Measurements from ENCODE around the gene ASXL2. TPM values are rescaled to one million over a fixed set of nuclear protein-coding genes. Genes with fewer than 3 reads are reported as not detected.

Gene ASXL2
- total and polyA plus RNA-seq, 2 of the 13 experiments (the other 11 are each of a cell fraction or from before 2014, with no cell fraction given): 12.1 to 19.2 TPM

DNA sequence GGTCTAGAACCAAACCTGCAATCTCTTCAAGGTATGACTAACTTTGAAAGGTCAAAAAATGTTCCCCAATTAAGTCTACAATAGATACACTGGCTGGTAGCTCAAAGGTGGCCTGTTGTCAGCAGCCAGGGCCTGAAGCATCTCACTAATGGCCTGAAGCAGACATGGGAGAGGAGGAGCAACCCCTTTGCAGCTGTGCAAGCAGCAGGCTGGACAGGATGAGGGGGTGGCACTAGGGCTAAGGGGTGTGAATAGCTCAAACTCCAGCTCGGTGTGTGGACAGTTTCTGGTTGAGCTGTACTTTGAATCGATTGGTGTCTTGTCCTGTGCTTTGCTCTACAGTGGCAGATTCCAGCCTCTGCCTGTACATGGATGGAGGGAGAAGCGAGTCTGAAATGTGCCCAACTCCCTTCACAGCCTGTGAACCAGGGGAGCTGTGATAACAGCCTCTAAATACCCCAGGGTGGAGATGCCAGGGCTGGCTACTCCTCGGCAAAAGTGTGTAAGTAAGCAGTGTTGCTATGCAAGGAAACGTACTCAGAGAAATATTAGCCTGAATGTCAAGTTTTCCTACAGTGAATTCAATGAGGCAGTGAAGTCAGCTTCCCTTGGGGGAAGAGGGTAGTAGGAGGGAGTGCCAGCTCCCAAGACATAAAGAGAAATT, 170.2 kb downstream of the ASXL2 start (continued):
- TF ChIP-seq, protein P1, sequence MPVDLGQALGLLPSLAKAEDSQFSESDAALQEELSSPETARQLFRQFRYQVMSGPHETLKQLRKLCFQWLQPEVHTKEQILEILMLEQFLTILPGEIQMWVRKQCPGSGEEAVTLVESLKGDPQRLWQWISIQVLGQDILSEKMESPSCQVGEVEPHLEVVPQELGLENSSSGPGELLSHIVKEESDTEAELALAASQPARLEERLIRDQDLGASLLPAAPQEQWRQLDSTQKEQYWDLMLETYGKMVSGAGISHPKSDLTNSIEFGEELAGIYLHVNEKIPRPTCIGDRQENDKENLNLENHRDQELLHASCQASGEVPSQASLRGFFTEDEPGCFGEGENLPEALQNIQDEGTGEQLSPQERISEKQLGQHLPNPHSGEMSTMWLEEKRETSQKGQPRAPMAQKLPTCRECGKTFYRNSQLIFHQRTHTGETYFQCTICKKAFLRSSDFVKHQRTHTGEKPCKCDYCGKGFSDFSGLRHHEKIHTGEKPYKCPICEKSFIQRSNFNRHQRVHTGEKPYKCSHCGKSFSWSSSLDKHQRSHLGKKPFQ (CRISPR knock-in tag; IDR thresholded peaks at IDR 0.05; ENCODE audit: insufficient replicate concordance): peak; percentile 99
- peak; percentile 71; the same call in 1 of the 2 replicates for TF ChIP-seq MTA1 (CRISPR knock-in tag; IDR thresholded peaks at IDR 0.05; ENCODE audit: borderline replicate concordance)
- peak; percentile 49; the same call in 1 of the 2 replicates for TF ChIP-seq ZNF788 (CRISPR knock-in tag; IDR thresholded peaks at IDR 0.05; ENCODE audit: borderline replicate concordance)
- peak; percentile 85 for TF ChIP-seq TBX3 (IDR thresholded peaks at IDR 0.05; ENCODE audit: borderline replicate concordance)
- TF ChIP-seq ZFP36 (IDR thresholded peaks at IDR 0.05; ENCODE audit: borderline replicate concordance, low read depth, low read length, partially characterized antibody): no peak
- TF ChIP-seq HNF4G (IDR thresholded peaks at IDR 0.05; ENCODE audit: borderline replicate concordance, low read depth, low read length): peak; percentile 90
- no peak; the same call in 1 of the 2 replicates for TF ChIP-seq HNF4G (CRISPR knock-in tag; IDR thresholded peaks at IDR 0.05; ENCODE audit: borderline replicate concordance, low read depth)
- peak; percentile 55; the same call in 1 of the 2 replicates for TF ChIP-seq RXRB (CRISPR knock-in tag; IDR thresholded peaks at IDR 0.05; ENCODE audit: borderline replicate concordance)
- TF ChIP-seq, protein P2, sequence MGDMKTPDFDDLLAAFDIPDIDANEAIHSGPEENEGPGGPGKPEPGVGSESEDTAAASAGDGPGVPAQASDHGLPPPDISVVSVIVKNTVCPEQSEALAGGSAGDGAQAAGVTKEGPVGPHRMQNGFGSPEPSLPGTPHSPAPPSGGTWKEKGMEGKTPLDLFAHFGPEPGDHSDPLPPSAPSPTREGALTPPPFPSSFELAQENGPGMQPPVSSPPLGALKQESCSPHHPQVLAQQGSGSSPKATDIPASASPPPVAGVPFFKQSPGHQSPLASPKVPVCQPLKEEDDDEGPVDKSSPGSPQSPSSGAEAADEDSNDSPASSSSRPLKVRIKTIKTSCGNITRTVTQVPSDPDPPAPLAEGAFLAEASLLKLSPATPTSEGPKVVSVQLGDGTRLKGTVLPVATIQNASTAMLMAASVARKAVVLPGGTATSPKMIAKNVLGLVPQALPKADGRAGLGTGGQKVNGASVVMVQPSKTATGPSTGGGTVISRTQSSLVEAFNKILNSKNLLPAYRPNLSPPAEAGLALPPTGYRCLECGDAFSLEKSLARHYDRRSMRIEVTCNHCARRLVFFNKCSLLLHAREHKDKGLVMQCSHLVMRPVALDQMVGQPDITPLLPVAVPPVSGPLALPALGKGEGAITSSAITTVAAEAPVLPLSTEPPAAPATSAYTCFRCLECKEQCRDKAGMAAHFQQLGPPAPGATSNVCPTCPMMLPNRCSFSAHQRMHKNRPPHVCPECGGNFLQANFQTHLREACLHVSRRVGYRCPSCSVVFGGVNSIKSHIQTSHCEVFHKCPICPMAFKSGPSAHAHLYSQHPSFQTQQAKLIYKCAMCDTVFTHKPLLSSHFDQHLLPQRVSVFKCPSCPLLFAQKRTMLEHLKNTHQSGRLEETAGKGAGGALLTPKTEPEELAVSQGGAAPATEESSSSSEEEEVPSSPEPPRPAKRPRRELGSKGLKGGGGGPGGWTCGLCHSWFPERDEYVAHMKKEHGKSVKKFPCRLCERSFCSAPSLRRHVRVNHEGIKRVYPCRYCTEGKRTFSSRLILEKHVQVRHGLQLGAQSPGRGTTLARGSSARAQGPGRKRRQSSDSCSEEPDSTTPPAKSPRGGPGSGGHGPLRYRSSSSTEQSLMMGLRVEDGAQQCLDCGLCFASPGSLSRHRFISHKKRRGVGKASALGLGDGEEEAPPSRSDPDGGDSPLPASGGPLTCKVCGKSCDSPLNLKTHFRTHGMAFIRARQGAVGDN (CRISPR knock-in tag; IDR thresholded peaks at IDR 0.05): peak; percentile 61
- peak; percentile 90 for TF ChIP-seq TEAD3 (CRISPR knock-in tag; optimal IDR thresholded peaks at IDR 0.05; ENCODE audit: borderline replicate concordance)
- no peak for TF ChIP-seq ZMYM2 (CRISPR knock-in tag; IDR thresholded peaks at IDR 0.05)
- peak; percentile 73 for TF ChIP-seq ETV5 (CRISPR knock-in tag; IDR thresholded peaks at IDR 0.05; ENCODE audit: borderline replicate concordance)
- TF ChIP-seq SIN3A (IDR thresholded peaks at IDR 0.05; ENCODE audit: borderline replicate concordance, low read depth, low read length): no peak
- TF ChIP-seq, protein P3, sequence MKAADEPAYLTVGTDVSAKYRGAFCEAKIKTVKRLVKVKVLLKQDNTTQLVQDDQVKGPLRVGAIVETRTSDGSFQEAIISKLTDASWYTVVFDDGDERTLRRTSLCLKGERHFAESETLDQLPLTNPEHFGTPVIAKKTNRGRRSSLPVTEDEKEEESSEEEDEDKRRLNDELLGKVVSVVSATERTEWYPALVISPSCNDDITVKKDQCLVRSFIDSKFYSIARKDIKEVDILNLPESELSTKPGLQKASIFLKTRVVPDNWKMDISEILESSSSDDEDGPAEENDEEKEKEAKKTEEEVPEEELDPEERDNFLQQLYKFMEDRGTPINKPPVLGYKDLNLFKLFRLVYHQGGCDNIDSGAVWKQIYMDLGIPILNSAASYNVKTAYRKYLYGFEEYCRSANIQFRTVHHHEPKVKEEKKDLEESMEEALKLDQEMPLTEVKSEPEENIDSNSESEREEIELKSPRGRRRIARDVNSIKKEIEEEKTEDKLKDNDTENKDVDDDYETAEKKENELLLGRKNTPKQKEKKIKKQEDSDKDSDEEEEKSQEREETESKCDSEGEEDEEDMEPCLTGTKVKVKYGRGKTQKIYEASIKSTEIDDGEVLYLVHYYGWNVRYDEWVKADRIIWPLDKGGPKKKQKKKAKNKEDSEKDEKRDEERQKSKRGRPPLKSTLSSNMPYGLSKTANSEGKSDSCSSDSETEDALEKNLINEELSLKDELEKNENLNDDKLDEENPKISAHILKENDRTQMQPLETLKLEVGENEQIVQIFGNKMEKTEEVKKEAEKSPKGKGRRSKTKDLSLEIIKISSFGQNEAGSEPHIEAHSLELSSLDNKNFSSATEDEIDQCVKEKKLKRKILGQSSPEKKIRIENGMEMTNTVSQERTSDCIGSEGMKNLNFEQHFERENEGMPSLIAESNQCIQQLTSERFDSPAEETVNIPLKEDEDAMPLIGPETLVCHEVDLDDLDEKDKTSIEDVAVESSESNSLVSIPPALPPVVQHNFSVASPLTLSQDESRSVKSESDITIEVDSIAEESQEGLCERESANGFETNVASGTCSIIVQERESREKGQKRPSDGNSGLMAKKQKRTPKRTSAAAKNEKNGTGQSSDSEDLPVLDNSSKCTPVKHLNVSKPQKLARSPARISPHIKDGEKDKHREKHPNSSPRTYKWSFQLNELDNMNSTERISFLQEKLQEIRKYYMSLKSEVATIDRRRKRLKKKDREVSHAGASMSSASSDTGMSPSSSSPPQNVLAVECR (CRISPR knock-in tag; IDR thresholded peaks at IDR 0.05; ENCODE audit: borderline replicate concordance): peak; percentile 58; the same call in 1 of the 2 replicates
- TF ChIP-seq KDM6A (CRISPR knock-in tag; IDR thresholded peaks at IDR 0.05; ENCODE audit: low read depth): peak; percentile 62; the same call in 1 of the 2 replicates
- TF ChIP-seq FOXO1 (CRISPR knock-in tag; IDR thresholded peaks at IDR 0.05): peak; percentile 51; the same call in 1 of the 2 replicates
- no peak for TF ChIP-seq SOX13 (IDR thresholded peaks at IDR 0.05)
- TF ChIP-seq SOX13 (CRISPR knock-in tag; conservative IDR thresholded peaks at IDR 0.05 in 1 of 2, IDR thresholded peaks at IDR 0.05 in 1 of 2): peak in 1 of 2 experiments; percentile 18; a peak in 1 of 4 replicates
- peak; percentile 72; the same call in 1 of the 2 replicates for TF ChIP-seq KDM3A (CRISPR knock-in tag; IDR thresholded peaks at IDR 0.05; ENCODE audit: low read depth)
